ENCODE results near the gene FHDC1.

The FHDC1 gene

GRCh38 chr4:152903658-152904057 is 32.5 kb upstream of the FHDC1 start:
- Histone ChIP-seq H3K36me3 (ENCODE audit: control insufficient read depth, insufficient read depth, low read length) (no peaks in the 10 kb centered on the region), H3K4me1 (ENCODE audit: control insufficient read depth, insufficient read depth, low read length) (no peaks in the 10 kb centered on the region), H3K27me3 (ENCODE audit: control insufficient read depth, insufficient read depth, low read length, poor library complexity, severe bottlenecking) (no peaks in the 10 kb centered on the region), H3K4me3 (ENCODE audit: insufficient read depth, low read depth, low read length) (no peak overlapping the region), H3K9me3 (ENCODE audit: control insufficient read depth, low read length) (no peaks in the 10 kb centered on the region), H3K27ac (ENCODE audit: insufficient read depth, low read depth, low read length, poor library complexity, severe bottlenecking) (no peak overlapping the region)

- H3K36me3 ChIP-seq (ENCODE audit: control insufficient read depth, insufficient read depth, low read length), result no peaks in the 10 kb centered on the region
- no peak overlapping the region for H3K27ac ChIP-seq (ENCODE audit: insufficient read depth, low read depth, low read length, poor library complexity, severe bottlenecking)
- H3K4me3 ChIP-seq (ENCODE audit: insufficient read depth, low read depth, low read length), result no peak overlapping the region
- no peaks in the 10 kb centered on the region for H3K9me3 ChIP-seq (ENCODE audit: control insufficient read depth, low read length)
- WGBS, 2 experiments, result 92 to 99% methylated on average over 4 of the region's 4 CpGs
- H3K27me3 ChIP-seq (ENCODE audit: control insufficient read depth, insufficient read depth, low read length, poor library complexity, severe bottlenecking), result no peaks in the 10 kb centered on the region
- no peaks in the 10 kb centered on the region for H3K4me1 ChIP-seq (ENCODE audit: control insufficient read depth, insufficient read depth, low read length)
These were observed 26.2 kb upstream of the FHDC1 start for GRCh38 chr4:152909901-152910300.

GRCh38 chr4:152910521-152910920 is 25.6 kb upstream of the FHDC1 start:
- Histone ChIP-seq H3K4me1 (ENCODE audit: control insufficient read depth, insufficient read depth, low read length) (no peaks in the 10 kb centered on the region), H3K4me3 (ENCODE audit: insufficient read depth, low read depth, low read length) (no peak overlapping the region), H3K27me3 (ENCODE audit: control insufficient read depth, insufficient read depth, low read length, poor library complexity, severe bottlenecking) (no peaks in the 10 kb centered on the region), H3K9me3 (ENCODE audit: control insufficient read depth, low read length) (no peaks in the 10 kb centered on the region), H3K27ac (ENCODE audit: insufficient read depth, low read depth, low read length, poor library complexity, severe bottlenecking) (no peak overlapping the region), H3K36me3 (ENCODE audit: control insufficient read depth, insufficient read depth, low read length) (no peaks in the 10 kb centered on the region)
- WGBS, 2 experiments, result 60 to 69% methylated on average over 1 to 2 of the region's 3 CpGs

GRCh38 chr4:152917543-152918395 is 18.4 kb upstream of the FHDC1 start:
- 94 to 95% methylated on average over 3 of the region's 3 CpGs for WGBS, 2 experiments

GRCh38 chr4:152919826-152920225 is 16.3 kb upstream of the FHDC1 start:
- H3K9me3 ChIP-seq (ENCODE audit: control insufficient read depth, low read length), result peaks cover 6% of the 10 kb centered on the region
- H3K4me3 ChIP-seq (ENCODE audit: insufficient read depth, low read depth, low read length), result no peak overlapping the region
- no peaks in the 10 kb centered on the region for H3K4me1 ChIP-seq (ENCODE audit: control insufficient read depth, insufficient read depth, low read length)
- H3K27me3 ChIP-seq (ENCODE audit: control insufficient read depth, insufficient read depth, low read length, poor library complexity, severe bottlenecking), result no peaks in the 10 kb centered on the region
- no peaks in the 10 kb centered on the region for H3K36me3 ChIP-seq (ENCODE audit: control insufficient read depth, insufficient read depth, low read length)
- WGBS, 2 experiments, result 83 to 96% methylated on average over 2 of the region's 2 CpGs
- no peak overlapping the region for H3K27ac ChIP-seq (ENCODE audit: insufficient read depth, low read depth, low read length, poor library complexity, severe bottlenecking)

More at GRCh38 chr4:152917543-152918395, 18.4 kb upstream of the FHDC1 start:
- Histone ChIP-seq H3K4me3 (ENCODE audit: insufficient read depth, low read depth, low read length) (no peak overlapping the region), H3K27ac (ENCODE audit: insufficient read depth, low read depth, low read length, poor library complexity, severe bottlenecking) (no peak overlapping the region), H3K4me1 (ENCODE audit: control insufficient read depth, insufficient read depth, low read length) (no peaks in the 10 kb centered on the region), H3K36me3 (ENCODE audit: control insufficient read depth, insufficient read depth, low read length) (no peaks in the 10 kb centered on the region), H3K9me3 (ENCODE audit: control insufficient read depth, low read length) (peaks cover 6% of the 10 kb centered on the region), H3K27me3 (ENCODE audit: control insufficient read depth, insufficient read depth, low read length, poor library complexity, severe bottlenecking) (no peaks in the 10 kb centered on the region)

GRCh38 chr4:152920768-152921167 is 15.4 kb upstream of the FHDC1 start:
- Histone ChIP-seq H3K4me1 (ENCODE audit: control insufficient read depth, insufficient read depth, low read length) (no peaks in the 10 kb centered on the region), H3K4me3 (ENCODE audit: insufficient read depth, low read depth, low read length) (no peak overlapping the region), H3K27ac (ENCODE audit: insufficient read depth, low read depth, low read length, poor library complexity, severe bottlenecking) (no peak overlapping the region), H3K9me3 (ENCODE audit: control insufficient read depth, low read length) (peaks cover 6% of the 10 kb centered on the region), H3K27me3 (ENCODE audit: control insufficient read depth, insufficient read depth, low read length, poor library complexity, severe bottlenecking) (no peaks in the 10 kb centered on the region), H3K36me3 (ENCODE audit: control insufficient read depth, insufficient read depth, low read length) (no peaks in the 10 kb centered on the region)
- WGBS, 2 experiments, result no CpG with 5 or more reads among the region's 1 CpG

- Histone ChIP-seq H3K4me3 (ENCODE audit: insufficient read depth, low read depth, low read length) (no peak overlapping the region), H3K27me3 (ENCODE audit: control insufficient read depth, insufficient read depth, low read length, poor library complexity, severe bottlenecking) (no peaks in the 10 kb centered on the region), H3K27ac (ENCODE audit: insufficient read depth, low read depth, low read length, poor library complexity, severe bottlenecking) (no peak overlapping the region), H3K4me1 (ENCODE audit: control insufficient read depth, insufficient read depth, low read length) (no peaks in the 10 kb centered on the region), H3K36me3 (ENCODE audit: control insufficient read depth, insufficient read depth, low read length) (no peaks in the 10 kb centered on the region), H3K9me3 (ENCODE audit: control insufficient read depth, low read length) (peaks cover 6% of the 10 kb centered on the region)
These were observed 14.8 kb upstream of the FHDC1 start for GRCh38 chr4:152921284-152921683.

- Histone ChIP-seq H3K9me3 (ENCODE audit: control insufficient read depth, low read length) (no peaks in the 10 kb centered on the region), H3K27me3 (ENCODE audit: control insufficient read depth, insufficient read depth, low read length, poor library complexity, severe bottlenecking) (no peaks in the 10 kb centered on the region), H3K36me3 (ENCODE audit: control insufficient read depth, insufficient read depth, low read length) (no peaks in the 10 kb centered on the region), H3K27ac (ENCODE audit: insufficient read depth, low read depth, low read length, poor library complexity, severe bottlenecking) (no peak overlapping the region), H3K4me1 (ENCODE audit: control insufficient read depth, insufficient read depth, low read length) (peaks cover 21% of the 10 kb centered on the region), H3K4me3 (ENCODE audit: insufficient read depth, low read depth, low read length) (no peak overlapping the region)
- 96 to 100% methylated on average over 1 of the region's 1 CpG for WGBS, 2 experiments
These were observed 10.3 kb upstream of the FHDC1 start for GRCh38 chr4:152925851-152926250.

GRCh38 chr4:152926959-152927358 is 9.2 kb upstream of the FHDC1 start:
- H3K27me3 ChIP-seq (ENCODE audit: control insufficient read depth, insufficient read depth, low read length, poor library complexity, severe bottlenecking), result no peaks in the 10 kb centered on the region
- no peak overlapping the region for H3K27ac ChIP-seq (ENCODE audit: insufficient read depth, low read depth, low read length, poor library complexity, severe bottlenecking)
- WGBS, 2 experiments, result 85 to 86% methylated on average over 4 of the region's 4 CpGs
- no peaks in the 10 kb centered on the region for H3K36me3 ChIP-seq (ENCODE audit: control insufficient read depth, insufficient read depth, low read length)
- H3K9me3 ChIP-seq (ENCODE audit: control insufficient read depth, low read length), result no peaks in the 10 kb centered on the region
- H3K4me1 ChIP-seq (ENCODE audit: control insufficient read depth, insufficient read depth, low read length), result peaks cover 21% of the 10 kb centered on the region
- no peak overlapping the region for H3K4me3 ChIP-seq (ENCODE audit: insufficient read depth, low read depth, low read length)

- WGBS, 2 experiments, result 94 to 98% methylated on average over 3 of the region's 3 CpGs
- no peak overlapping the region for H3K27ac ChIP-seq (ENCODE audit: insufficient read depth, low read depth, low read length, poor library complexity, severe bottlenecking)
- no peak overlapping the region for H3K4me3 ChIP-seq (ENCODE audit: insufficient read depth, low read depth, low read length)
These were observed 8.4 kb upstream of the FHDC1 start for GRCh38 chr4:152927737-152928136.

More at GRCh38 chr4:152927737-152928136, 8.4 kb upstream of the FHDC1 start:
- no peaks in the 10 kb centered on the region for H3K36me3 ChIP-seq (ENCODE audit: control insufficient read depth, insufficient read depth, low read length)
- H3K27me3 ChIP-seq (ENCODE audit: control insufficient read depth, insufficient read depth, low read length, poor library complexity, severe bottlenecking), result no peaks in the 10 kb centered on the region
- H3K9me3 ChIP-seq (ENCODE audit: control insufficient read depth, low read length), result no peaks in the 10 kb centered on the region
- H3K4me1 ChIP-seq (ENCODE audit: control insufficient read depth, insufficient read depth, low read length), result peaks cover 21% of the 10 kb centered on the region
